ENCODE data around the gene CYSRT1.

- TF ChIP-seq CTCF (IDR thresholded peaks at IDR 0.05), result no peak
- TF ChIP-seq POLR2A (IDR thresholded peaks at IDR 0.05), result no peak
- TF ChIP-seq EP300 (IDR thresholded peaks at IDR 0.05), result no peak
- no peak for TF ChIP-seq POLR2AphosphoS5 (IDR thresholded peaks at IDR 0.05)
These were observed 20.8 kb downstream of the CYSRT1 start for GRCh38 chr9:137245450-137246421.
